Caco-2 (cell line): Measurements from ENCODE around the gene CENPF. TPM values are rescaled to one million over a fixed set of nuclear protein-coding genes. Genes with fewer than 3 reads are reported as not detected.
A peak's percentile ranks its signal among the peaks of the same experiment; 100 is the strongest.

Source experiments
- BruUV-seq: library from RNA; stranded (reverse); fragments of 400-500 nt; replicated peaks from 2 replicates; lab custom pipeline; 2021; lab: Mats Ljungman, UMichigan
- CTCF ChIA-PET: fragments of 300-600 bp; sonication (Branson Sonifier 250); formaldehyde crosslinking; loops from one replicate; lab custom pipeline; 2022; ENCODE audit warnings: antibody characterized with exemption; lab: Charles Lee
- POLR2A ChIA-PET: fragments of 300-600 bp; sonication (Branson Sonifier 250); formaldehyde crosslinking; loops from one replicate; lab custom pipeline; 2022; ENCODE audit warnings: antibody characterized with exemption; lab: Charles Lee
- DNase-seq, 2 experiments: peaks; one replicate each; pipeline versions ENCODE4 v3.0.0 to v3.0.0-alpha.2; 2020 to 2022
- H3K27me3 ChIP-seq: replicated peaks from 2 replicates; pipeline ENCODE4 v1.6.0; 2011; ENCODE audit warnings: low read length; ENCODE audit not compliant: control insufficient read depth, insufficient read depth
- H3K36me3 ChIP-seq: 2 replicates; pipeline ENCODE4 v1.5.1; 2011; ENCODE audit warnings: low read length; ENCODE audit not compliant: control insufficient read depth, insufficient read depth
- H3K4me1 ChIP-seq: fragments of 250-450 bp; sonication (Bioruptor Pico); 2 replicates; pipeline ENCODE4 v1.5.1; 2020; ENCODE audit warnings: mild to moderate bottlenecking
- H3K4me3 ChIP-seq: 2 replicates; pipeline ENCODE4 v1.5.1; 2011; ENCODE audit warnings: low read depth, mild to moderate bottlenecking, control low read depth, low read length
- H3K9me3 ChIP-seq: fragments of 250-450 bp; sonication (Bioruptor Pico); 2 replicates; pipeline ENCODE4 v1.5.1; 2020; ENCODE audit warnings: mild to moderate bottlenecking, moderate library complexity
- H3K27ac Mint-ChIP-seq: one replicate; pipeline ENCODE4 v1.8.0; 2022; ENCODE audit warnings: mixed read lengths; ENCODE audit not compliant: unreplicated experiment
- H3K27me3 Mint-ChIP-seq: one replicate; pipeline ENCODE4 v1.8.0; 2022; ENCODE audit warnings: mixed read lengths; ENCODE audit not compliant: insufficient read depth, unreplicated experiment
- H3K36me3 Mint-ChIP-seq: one replicate; pipeline ENCODE4 v1.8.0; 2022; ENCODE audit warnings: mild to moderate bottlenecking, mixed read lengths; ENCODE audit not compliant: insufficient read depth, unreplicated experiment
- H3K4me1 Mint-ChIP-seq: one replicate; pipeline ENCODE4 v1.8.0; 2022; ENCODE audit warnings: low read depth, mixed read lengths; ENCODE audit not compliant: unreplicated experiment
- H3K4me3 Mint-ChIP-seq: one replicate; pipeline ENCODE4 v1.8.0; 2022; ENCODE audit warnings: mild to moderate bottlenecking, moderate library complexity, mixed read lengths; ENCODE audit not compliant: unreplicated experiment
- H3K9me3 Mint-ChIP-seq: one replicate; pipeline ENCODE4 v1.8.0; 2022; ENCODE audit warnings: mixed read lengths; ENCODE audit not compliant: unreplicated experiment
- CTCF ChIP-seq, 2 experiments: fragments of 200-600 bp in 1 of 2; IDR thresholded peaks; 1 replicate in 1 of 2; 2 replicates in 1 of 2; pipeline versions ENCODE4 v1.5.1 to v1.8.0; 2011 to 2022; ENCODE audit warnings: antibody characterized with exemption in 1 of 2, control low read depth in 1 of 2, inconsistent platforms in 1 of 2, low read depth in 1 of 2, low read length in 1 of 2, mild to moderate bottlenecking in 1 of 2, moderate library complexity in 1 of 2; ENCODE audit not compliant: insufficient read depth in 1 of 2, severe bottlenecking in 1 of 2, unreplicated experiment in 1 of 2
- intact Hi-C: fragments of 100-400 bp; cut with micrococcal nuclease; formaldehyde crosslinking; loops from one replicate; pipeline ENCODE4 v1.10.0; 2022; ENCODE audit not compliant: unreplicated experiment
- total RNA-seq: library from RNA; stranded (reverse); gene quantifications from 2 replicates; pipeline ENCODE4 v1.2.3, GENCODE V29; 2022

Gene CENPF
- total RNA-seq, 1 experiment from 2014 or later: 145 TPM

- Mint-ChIP-seq H3K27ac (no peak overlapping the region), H3K27me3 (no peaks in the 10 kb centered on the region), H3K4me1 (peaks cover 7% of the 10 kb centered on the region), H3K36me3 (peaks cover 95% of the 10 kb centered on the region), H3K4me3 (no peak overlapping the region), H3K9me3 (no peaks in the 10 kb centered on the region)
- ChIA-PET POLR2A (no interaction called here), CTCF (interaction anchor here (1.4 kb wide), 1 partner anchor 418 kb away, joined by 3 read pairs; no protein-coding TSS in a partner anchor)
- BruUV-seq: no TSS peak
- H3K4me3 ChIP-seq: no peak overlapping the region
- no peaks in the 10 kb centered on the region for H3K9me3 ChIP-seq
- TF ChIP-seq CTCF (IDR thresholded peaks at IDR 0.05; ENCODE audit: insufficient read depth in 1 of 2, low read depth in 1 of 2, low read length in 1 of 2, severe bottlenecking in 1 of 2, unreplicated experiment in 1 of 2): no peak
- peaks cover 1% of the 10 kb centered on the region; the same call in 1 of the 2 replicates for H3K36me3 ChIP-seq
- DNase-seq: no peak
- intact Hi-C loops: loop anchor here (1.0 to 5.0 kb wide), 4 partner anchors 74 to 868 kb away; no protein-coding TSS in a partner anchor
- H3K27me3 ChIP-seq: no peaks in the 10 kb centered on the region
- H3K4me1 ChIP-seq: no peaks in the 10 kb centered on the region
These were observed 55.2 kb downstream of the CENPF start for GRCh38 chr1:214658175-214658574.

GRCh38 chr1:214658785-214659184 lies 55.8 kb downstream of the CENPF start:
- peak; percentile 56 to 57 for TF ChIP-seq CTCF (IDR thresholded peaks at IDR 0.05; ENCODE audit: insufficient read depth in 1 of 2, low read depth in 1 of 2, low read length in 1 of 2, severe bottlenecking in 1 of 2, unreplicated experiment in 1 of 2)
- Histone ChIP-seq H3K9me3 (no peaks in the 10 kb centered on the region), H3K4me3 (no peak overlapping the region), H3K4me1 (no peaks in the 10 kb centered on the region), H3K36me3 (peaks cover 1% of the 10 kb centered on the region; the same call in 1 of the 2 replicates), H3K27me3 (no peaks in the 10 kb centered on the region)
- no peak overlapping the region for H3K27ac Mint-ChIP-seq
- intact Hi-C loops: loop anchor here (1.0 to 5.0 kb wide), 4 partner anchors 74 to 868 kb away; no protein-coding TSS in a partner anchor
- ChIA-PET POLR2A (no interaction called here), CTCF (interaction anchor here (1.4 kb wide), 1 partner anchor 418 kb away, joined by 3 read pairs; no protein-coding TSS in a partner anchor)
- DNase-seq: peak; percentile 41 to 55
- H3K4me1 Mint-ChIP-seq: peaks cover 7% of the 10 kb centered on the region
- H3K27me3 Mint-ChIP-seq: no peaks in the 10 kb centered on the region
- H3K4me3 Mint-ChIP-seq: no peak overlapping the region
- no TSS peak for BruUV-seq
- no peaks in the 10 kb centered on the region for H3K9me3 Mint-ChIP-seq
- peaks cover 95% of the 10 kb centered on the region for H3K36me3 Mint-ChIP-seq

- intact Hi-C loops: loop anchor here (5.0 to 10.0 kb wide), 2 partner anchors 147 to 265 kb away; no protein-coding TSS in a partner anchor
- no TSS peak for BruUV-seq
- H3K36me3 Mint-ChIP-seq: peaks cover 95% of the 10 kb centered on the region
- H3K9me3 Mint-ChIP-seq: no peaks in the 10 kb centered on the region
- peaks cover 7% of the 10 kb centered on the region for H3K4me1 Mint-ChIP-seq
- ChIA-PET POLR2A (no interaction called here), CTCF (interaction anchor here (1.1 kb wide), 2 partner anchors 84 to 486 kb away, joined by 3 to 5 read pairs; no protein-coding TSS in a partner anchor)
- H3K27me3 Mint-ChIP-seq: no peaks in the 10 kb centered on the region
- no peak for TF ChIP-seq CTCF (IDR thresholded peaks at IDR 0.05; ENCODE audit: insufficient read depth in 1 of 2, low read depth in 1 of 2, low read length in 1 of 2, severe bottlenecking in 1 of 2, unreplicated experiment in 1 of 2)
- no peaks in the 10 kb centered on the region for H3K4me1 ChIP-seq
- no peak for DNase-seq
- H3K27me3 ChIP-seq: no peaks in the 10 kb centered on the region
- H3K9me3 ChIP-seq: no peaks in the 10 kb centered on the region
- H3K27ac Mint-ChIP-seq: no peak overlapping the region
- H3K4me3 Mint-ChIP-seq: no peak overlapping the region
- no peak overlapping the region for H3K4me3 ChIP-seq
- H3K36me3 ChIP-seq: peaks cover 1% of the 10 kb centered on the region; the same call in 1 of the 2 replicates
These were observed 57.2 kb downstream of the CENPF start for GRCh38 chr1:214660190-214660589.
